ENCODE data around the gene KRTAP10-8.

GRCh38 chr21:44626673-44627143 is 14.8 kb downstream of the KRTAP10-8 start, which contains the start of gene KRTAP10-9:
- no peak for TF ChIP-seq TSHZ2 (CRISPR knock-in tag; IDR thresholded peaks at IDR 0.05)
- TF ChIP-seq TOX (CRISPR knock-in tag; IDR thresholded peaks at IDR 0.05; ENCODE audit: borderline replicate concordance): no peak
- TF ChIP-seq OSR1 (CRISPR knock-in tag; IDR thresholded peaks at IDR 0.05): no peak
- no peak for TF ChIP-seq ESRRG (CRISPR knock-in tag; IDR thresholded peaks at IDR 0.05)
- no peak for TF ChIP-seq RARB (CRISPR knock-in tag; IDR thresholded peaks at IDR 0.05)
- no peak for TF ChIP-seq ISL1 (CRISPR knock-in tag; IDR thresholded peaks at IDR 0.05)
- no peak for TF ChIP-seq CREB5 (CRISPR knock-in tag; IDR thresholded peaks at IDR 0.05; ENCODE audit: low read depth)
- TF ChIP-seq CSDC2 (CRISPR knock-in tag; IDR thresholded peaks at IDR 0.05): no peak
- no peak for TF ChIP-seq ZNF565 (CRISPR knock-in tag; conservative IDR thresholded peaks at IDR 0.05; ENCODE audit: low read depth)
- TF ChIP-seq PATZ1 (CRISPR knock-in tag; IDR thresholded peaks at IDR 0.05; ENCODE audit: borderline replicate concordance): no peak

Measured in SK-N-SH treated with all-trans-retinoic acid at 6 μM for 48 hours (cell line).